GM12878 (cell line): ENCODE results near the gene C19orf12. TPM values are rescaled to one million over a fixed set of nuclear protein-coding genes. Genes with fewer than 3 reads are reported as not detected.
A peak's percentile ranks its signal among the peaks of the same experiment; 100 is the strongest.

Source experiments
- ATAC-seq: fragments of 200-7000 bp; cut with Tn5 transposase; 3 replicates; pipeline ENCODE4 v1.9.1; 2020; ENCODE audit warnings: mild to moderate bottlenecking, moderate library complexity
- BruUV-seq: library from RNA; stranded (reverse); fragments of 400-500 nt; replicated peaks from 2 replicates; lab custom pipeline; 2021; lab: Mats Ljungman, UMichigan
- CTCF ChIA-PET: fragments of 300-600 bp; sonication (Branson Sonifier 250); formaldehyde crosslinking; extraction: SDS; loops from one replicate; lab custom pipeline; 2021; ENCODE audit warnings: inconsistent platforms; lab: Yijun Ruan, JAX
- POLR2A ChIA-PET: fragments of 350-600 bp; formaldehyde crosslinking; extraction: SDS; loops from one replicate; lab custom pipeline; 2021; ENCODE audit warnings: inconsistent platforms; lab: Charles Lee
- RAD21 ChIA-PET: fragments of 300-600 bp; sonication (Branson Sonifier 250); formaldehyde crosslinking; loops from one replicate; lab custom pipeline; 2023; ENCODE audit warnings: antibody characterized with exemption; ENCODE audit not compliant: unreplicated experiment; lab: Charles Lee
- SMC1A ChIA-PET: fragments of 300-600 bp; sonication (Branson Sonifier 250); formaldehyde crosslinking; loops from one replicate; lab custom pipeline; 2023; ENCODE audit not compliant: unreplicated experiment, uncharacterized antibody; lab: Charles Lee
- DNase-seq: peaks from one replicate; pipeline ENCODE4 v3.0.0-alpha.2; 2011; ENCODE audit warnings: low read depth, low spot score
- FAIRE-seq: peaks from 3 replicates; lab custom pipeline; 2011; peaks lifted over from hg19 to GRCh38; lab: Jason Lieb, UNC
- H2AFZ ChIP-seq: 2 replicates; pipeline ENCODE4 v1.6.0; 2011; ENCODE audit warnings: low read depth, low read length, control low read depth; ENCODE audit not compliant: control insufficient read depth
- H3K27ac ChIP-seq: 2 replicates; pipeline ENCODE4 v1.5.1; 2011; ENCODE audit warnings: control low read depth; ENCODE audit not compliant: control insufficient read depth, insufficient read depth
- H3K27me3 ChIP-seq, 2 experiments: replicated peaks in 1 of 2; 2 replicates each; pipeline versions ENCODE4 v1.6.0 to v1.6.1; 2011; ENCODE audit warnings: low read length in 1 of 2; ENCODE audit not compliant: control insufficient read depth in 2 of 2, insufficient read depth in 2 of 2
- H3K36me3 ChIP-seq, 2 experiments: 2 replicates each; pipeline ENCODE4 v1.5.1; 2011; ENCODE audit warnings: low read length in 1 of 2; ENCODE audit not compliant: control insufficient read depth in 2 of 2, insufficient read depth in 2 of 2
- H3K4me1 ChIP-seq: 2 replicates; pipeline ENCODE4 v1.6.1; 2011; ENCODE audit warnings: mild to moderate bottlenecking, low read length, moderate library complexity, mixed read lengths; ENCODE audit not compliant: control insufficient read depth, insufficient read depth
- H3K4me2 ChIP-seq: 2 replicates; pipeline ENCODE4 v1.6.0; 2011; ENCODE audit warnings: control low read depth; ENCODE audit not compliant: control insufficient read depth, insufficient read depth
- H3K4me3 ChIP-seq: fragments of 200-600 bp; sonication (generic); 2 replicates; pipeline ENCODE4 v1.5.1; 2016
- H3K79me2 ChIP-seq: 2 replicates; pipeline ENCODE4 v1.6.0; 2011; ENCODE audit warnings: low read length; ENCODE audit not compliant: control insufficient read depth, insufficient read depth
- H3K9ac ChIP-seq: 2 replicates; pipeline ENCODE4 v1.8.0; 2011; ENCODE audit warnings: low read length, control low read depth, mixed read lengths; ENCODE audit not compliant: control insufficient read depth, insufficient read depth
- H3K9me3 ChIP-seq: replicated peaks from 3 replicates; pipeline ENCODE4 v1.5.1; 2011; ENCODE audit warnings: mild to moderate bottlenecking, low read length; ENCODE audit not compliant: control insufficient read depth, insufficient read depth
- H4K20me1 ChIP-seq: 2 replicates; pipeline ENCODE4 v1.6.0; 2011; ENCODE audit not compliant: control insufficient read depth, insufficient read depth
- CHD2 ChIP-seq: IDR thresholded peaks from 2 replicates; pipeline ENCODE4 v1.6.1; 2011; ENCODE audit warnings: low read depth, low read length, improper control_type of control experiment, borderline replicate concordance
- LARP7 ChIP-seq: fragments of 450-650 bp; IDR thresholded peaks from 2 replicates; pipeline ENCODE4 v1.6.1; 2017; ENCODE audit warnings: mild to moderate bottlenecking
- MEF2B ChIP-seq: fragments of 450-650 bp; IDR thresholded peaks from 2 replicates; pipeline ENCODE4 v1.6.1; 2018; ENCODE audit warnings: mild to moderate bottlenecking, moderate library complexity; ENCODE audit not compliant: partially characterized antibody, poor library complexity, severe bottlenecking
- NBN ChIP-seq: fragments of 450-650 bp; IDR thresholded peaks from 2 replicates; pipeline ENCODE4 v1.6.1; 2016
- NFIC ChIP-seq: IDR thresholded peaks from 2 replicates; pipeline ENCODE4 v1.6.1; 2012; ENCODE audit warnings: low read depth, mild to moderate bottlenecking, inconsistent platforms, low read length, moderate library complexity
- NKRF ChIP-seq: fragments of 450-650 bp; conservative IDR thresholded peaks from 2 replicates; pipeline ENCODE4 v1.6.1; 2017; ENCODE audit warnings: mild to moderate bottlenecking, moderate library complexity
- NR2F1 ChIP-seq: fragments of 450-650 bp; conservative IDR thresholded peaks from 2 replicates; pipeline ENCODE4 v1.6.1; 2017; ENCODE audit warnings: mild to moderate bottlenecking
- PAX5 ChIP-seq: IDR thresholded peaks from 2 replicates; pipeline ENCODE4 v1.6.1; 2011; ENCODE audit warnings: low read depth, low read length, borderline replicate concordance
- RCOR1 ChIP-seq: conservative IDR thresholded peaks from 2 replicates; pipeline ENCODE4 v1.6.1; 2012; ENCODE audit warnings: low read depth, low read length, improper control_type of control experiment
- TCF12 ChIP-seq: IDR thresholded peaks from 2 replicates; pipeline ENCODE4 v1.6.1; 2011; ENCODE audit warnings: low read depth, mild to moderate bottlenecking, low read length
- WGBS: methylation state at CpG from one replicate; pipeline ENCODE4 v1.1.6; 2016; ENCODE audit warnings: low lambda C conversion rate; ENCODE audit not compliant: insufficient replicate concordance, insufficient coverage; ENCODE audit errors: missing lambda C conversion rate; 5-methylcytosine and 5-hydroxymethylcytosine counted together
- in situ Hi-C: fragments of 300-500 bp; cut with MboI; formaldehyde crosslinking; loops from 9 replicates; pipeline ENCODE4 v1.14.3; 2018; ENCODE audit warnings: mixed read lengths
- intact Hi-C: fragments of 100-400 bp; cut with micrococcal nuclease; formaldehyde crosslinking; loops from one replicate; pipeline ENCODE4 v1.14.2; 2022; ENCODE audit not compliant: unreplicated experiment
- polyA plus RNA-seq, 11 experiments: library from polyadenylated mRNA; depleted of rRNA in 4 of 11; unstranded in 6 of 11; stranded (reverse) in 5 of 11; fragments of >200 nt; fragmentation: Nextera tagmentation in 4 of 11; fragmentation: Illumina TruSeq in 1 of 11; extraction: Ambion mirVana in 4 of 11; extraction: Trizol in 1 of 11; gene quantifications; 1 replicate in 1 of 11; 2 replicates in 10 of 11; pipeline versions ENCODE4 v1.2.1 to v1.2.3, GENCODE V29; 2011 to 2016; ENCODE audit warnings: inconsistent platforms in 2 of 11, missing spikeins in 2 of 11, low read depth in 1 of 11
- total RNA-seq, 4 experiments: library from RNA; depleted of rRNA in 3 of 4; stranded (reverse); fragments of >200 nt in 3 of 4; fragmentation: Illumina TruSeq in 1 of 4; extraction: Trizol in 1 of 4; gene quantifications; 2 replicates each; pipeline versions ENCODE4 v1.2.1 to v1.2.3, GENCODE V29; 2013 to 2021
- TF ChIP-seq, protein P1 (sequence below): fragments of 450-650 bp; IDR thresholded peaks from 2 replicates; pipeline ENCODE4 v1.6.1; 2017; ENCODE audit warnings: mild to moderate bottlenecking, low read depth, inconsistent platforms; ENCODE audit not compliant: poor library complexity, severe bottlenecking

C19orf12 gene
- total and polyA plus RNA-seq, 10 of the 15 experiments (the other 5 are each of a cell fraction or from before 2014, with no cell fraction given) = 2.3 to 23.5 (median 20.3) TPM

DNA sequence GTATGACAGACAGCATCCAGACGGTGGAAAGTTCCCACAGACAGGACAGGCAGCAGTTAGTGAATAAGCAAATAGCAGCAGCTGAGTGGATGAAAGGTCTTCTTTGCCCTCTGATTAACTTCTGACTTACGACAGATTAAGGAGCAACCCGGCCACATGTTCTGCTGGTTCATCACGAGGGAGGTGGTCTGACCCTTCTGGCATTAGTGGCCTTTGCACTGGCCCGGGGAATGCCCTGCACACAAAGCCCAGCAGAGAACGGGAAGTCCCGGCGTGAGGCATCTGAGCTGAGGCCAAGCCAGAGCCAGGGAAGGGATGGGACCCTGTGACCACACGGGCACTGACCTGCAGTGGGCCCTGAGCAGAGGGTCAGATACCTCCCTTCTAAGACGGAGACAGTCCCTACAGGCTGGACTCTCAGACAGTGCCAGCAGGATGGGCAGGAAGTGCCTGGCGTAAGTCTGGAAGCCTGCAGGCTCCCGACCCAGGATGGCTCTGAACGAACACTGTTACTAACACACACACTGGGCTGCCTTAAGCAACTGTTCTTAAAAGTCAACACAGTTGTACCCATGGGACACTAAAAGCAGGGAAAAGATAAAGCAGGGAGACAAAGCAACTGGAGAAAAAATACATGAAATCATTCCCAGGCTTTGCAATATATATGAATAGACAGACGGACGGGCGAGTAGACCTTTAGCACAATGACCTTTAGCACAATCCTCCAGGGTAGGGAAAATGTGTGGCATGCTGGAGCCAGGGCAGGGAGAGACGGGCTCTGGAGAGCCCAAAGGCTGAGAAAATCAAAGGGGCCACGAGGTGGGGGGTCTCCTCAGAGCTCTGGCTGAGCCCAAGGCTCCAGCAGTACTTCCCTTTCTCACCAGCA, 6.3 kb downstream of the C19orf12 start:
- Histone ChIP-seq H3K9me3 (no peaks in the 10 kb centered on the region), H2AFZ (no peak overlapping the region), H3K36me3 (peaks cover 3 to 4% of the 10 kb centered on the region in 2 experiments; a peak in 2 of 4 replicates), H3K27me3 (no peaks in the 10 kb centered on the region), H3K4me3 (no peak overlapping the region), H3K27ac (no peak overlapping the region), H3K4me2 (no peak overlapping the region), H4K20me1 (no peaks in the 10 kb centered on the region), H3K79me2 (peaks cover 11% of the 10 kb centered on the region), H3K9ac (no peak overlapping the region), H3K4me1 (peaks cover 23% of the 10 kb centered on the region)
- FAIRE-seq (no peak), DNase-seq (no peak), ATAC-seq (no peak)
- no TSS peak for BruUV-seq
- WGBS = 87% methylated on average over 18 of the region's 18 CpGs
- ChIA-PET RAD21 (interaction anchor here (0.9 kb wide), 1 partner anchor 37 kb away, joined by 3 read pairs; no protein-coding TSS in a partner anchor), POLR2A (interaction anchor here (0.7 kb wide), 1 partner anchor 49 kb away, joined by 5 read pairs; no protein-coding TSS in a partner anchor), CTCF (interaction anchor here (0.6 to 2.7 kb wide), 4 partner anchors 8 to 37 kb away, joined by 3 to 8 read pairs (median 4); no protein-coding TSS in a partner anchor)
- in situ Hi-C loops (loop anchor here (25.0 kb wide), 1 partner anchor 496 kb away; the partner anchor contains the start of gene UQCRFS1), intact Hi-C loops (no loop called here)
- TF ChIP-seq PAX5 = no peak
- TF ChIP-seq NR2F1 = peak; percentile 57; the same call in 1 of the 2 replicates
- no peak for TF ChIP-seq LARP7
- TF ChIP-seq, all 136 proteins: peak for 1
- SMC1A ChIA-PET = no interaction called here

GRCh38 chr19:29706635-29707034, 8.4 kb downstream of the C19orf12 start:
- ChIA-PET RAD21 (interaction anchor here (2.1 kb wide), 1 partner anchor 10 kb away, joined by 5 read pairs; no protein-coding TSS in a partner anchor), CTCF (interaction anchor here (1.0 to 3.3 kb wide), 5 partner anchors 8 to 96 kb away, joined by 3 to 10 read pairs (median 5); partner anchors contain the start of gene C19orf12), POLR2A (no interaction called here), SMC1A (interaction anchor here (1.2 to 2.7 kb wide), 2 partner anchors 10 to 39 kb away, joined by 3 to 6 read pairs; no protein-coding TSS in a partner anchor)
- no peaks in the 10 kb centered on the region for H4K20me1 ChIP-seq
- WGBS = 100% methylated on average over 6 of the region's 6 CpGs
- no peak for FAIRE-seq
- H2AFZ ChIP-seq = no peak overlapping the region
- peaks cover 17% of the 10 kb centered on the region for H3K4me1 ChIP-seq
- in situ Hi-C loops (loop anchor here (25.0 kb wide), 1 partner anchor 494 kb away; the partner anchor contains the start of gene UQCRFS1), intact Hi-C loops (no loop called here)
- DNase-seq = no peak
- H3K4me3 ChIP-seq = no peak overlapping the region
- no peak overlapping the region for H3K4me2 ChIP-seq
- no TSS peak for BruUV-seq
- H3K9ac ChIP-seq = no peak overlapping the region
- no peak for ATAC-seq
- H3K9me3 ChIP-seq = no peaks in the 10 kb centered on the region
- peaks cover 4 to 8% of the 10 kb centered on the region in 2 experiments; a peak in 3 of 4 replicates for H3K36me3 ChIP-seq
- no peak overlapping the region for H3K27ac ChIP-seq
- H3K79me2 ChIP-seq = peaks cover 1% of the 10 kb centered on the region
- no peaks in the 10 kb centered on the region for H3K27me3 ChIP-seq
- TF ChIP-seq NFIC = no peak
- TF ChIP-seq RCOR1 = no peak
- TF ChIP-seq TCF12 = no peak
- TF ChIP-seq NKRF = no peak
- no peak for TF ChIP-seq NBN
- TF ChIP-seq, protein P1, sequence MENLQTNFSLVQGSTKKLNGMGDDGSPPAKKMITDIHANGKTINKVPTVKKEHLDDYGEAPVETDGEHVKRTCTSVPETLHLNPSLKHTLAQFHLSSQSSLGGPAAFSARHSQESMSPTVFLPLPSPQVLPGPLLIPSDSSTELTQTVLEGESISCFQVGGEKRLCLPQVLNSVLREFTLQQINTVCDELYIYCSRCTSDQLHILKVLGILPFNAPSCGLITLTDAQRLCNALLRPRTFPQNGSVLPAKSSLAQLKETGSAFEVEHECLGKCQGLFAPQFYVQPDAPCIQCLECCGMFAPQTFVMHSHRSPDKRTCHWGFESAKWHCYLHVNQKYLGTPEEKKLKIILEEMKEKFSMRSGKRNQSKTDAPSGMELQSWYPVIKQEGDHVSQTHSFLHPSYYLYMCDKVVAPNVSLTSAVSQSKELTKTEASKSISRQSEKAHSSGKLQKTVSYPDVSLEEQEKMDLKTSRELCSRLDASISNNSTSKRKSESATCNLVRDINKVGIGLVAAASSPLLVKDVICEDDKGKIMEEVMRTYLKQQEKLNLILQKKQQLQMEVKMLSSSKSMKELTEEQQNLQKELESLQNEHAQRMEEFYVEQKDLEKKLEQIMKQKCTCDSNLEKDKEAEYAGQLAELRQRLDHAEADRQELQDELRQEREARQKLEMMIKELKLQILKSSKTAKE = no peak
- TF ChIP-seq MEF2B = no peak
- no peak for TF ChIP-seq CHD2
